ENCODE results near the gene CWH43.
"Not testable (repeated sequence)": the region's sequence is repeated elsewhere in the genome, so short reads cannot be mapped to it uniquely, and the experiment has no call there.

Gene CWH43

DNA sequence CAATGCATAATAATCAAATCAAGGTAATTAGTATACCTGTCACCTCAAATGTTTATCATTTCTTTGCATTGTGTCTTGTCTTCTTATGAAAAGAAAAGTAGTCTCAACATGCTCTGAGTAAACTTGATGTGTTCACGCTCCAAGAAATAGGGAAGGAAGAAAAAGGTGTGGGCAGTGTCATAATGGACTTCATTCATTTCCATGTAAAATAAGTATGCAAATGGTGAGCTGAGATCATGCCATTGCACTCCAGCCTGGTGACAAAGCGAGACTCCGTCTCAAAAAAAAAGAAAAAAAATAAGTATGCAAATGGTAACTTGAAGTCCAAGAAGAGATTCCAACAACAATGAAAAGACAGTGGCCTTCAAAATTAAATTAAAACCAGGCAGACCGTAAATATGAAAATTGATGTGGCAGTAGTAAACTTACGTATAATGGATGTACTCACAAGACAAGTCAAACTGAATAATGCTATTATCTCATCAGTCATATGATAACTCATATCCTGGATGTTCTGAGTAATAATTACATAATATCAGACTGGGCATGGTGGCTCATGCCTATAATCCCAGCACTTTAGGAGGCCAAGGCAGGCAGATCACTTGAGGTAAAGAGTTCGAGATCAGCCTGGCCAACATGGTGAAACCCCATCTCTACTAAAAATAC, 6.0 kb upstream of the CWH43 start:
- no peak for DNase-seq

- not testable (repeated sequence) for DNase-seq
Observed at GRCh38 chr4:48984005-48984404, 2.1 kb upstream of the CWH43 start.

GRCh38 chr4:48985602-48985975, 486 bp upstream of the CWH43 start:
- DNase-seq: no peak

DNA sequence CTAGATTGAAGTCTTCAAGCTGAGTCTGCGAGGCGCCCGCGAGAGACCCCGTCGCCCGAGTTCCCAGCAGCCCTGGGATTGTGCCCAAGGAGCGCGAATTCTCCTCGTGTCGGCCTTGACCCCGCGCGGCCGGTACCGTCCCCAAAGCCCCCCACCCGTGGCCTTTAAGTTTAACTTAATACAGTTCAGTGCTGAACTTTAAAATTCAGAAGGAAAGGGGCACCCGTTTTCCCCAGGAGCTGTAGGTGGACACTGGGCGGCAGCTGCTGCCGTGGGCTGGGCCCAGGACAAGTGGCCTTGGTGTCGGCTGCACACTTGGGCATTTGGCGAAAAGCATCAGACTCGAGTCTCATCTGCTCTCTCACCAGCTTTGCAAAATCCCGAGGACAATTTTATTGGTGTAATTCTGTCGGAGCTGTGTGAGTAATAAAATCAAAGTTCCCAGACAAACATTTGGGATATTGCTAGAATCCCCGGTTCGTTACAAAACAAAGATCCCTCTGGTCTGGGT, 634 bp downstream of the CWH43 start:
- no peak for DNase-seq

DNA sequence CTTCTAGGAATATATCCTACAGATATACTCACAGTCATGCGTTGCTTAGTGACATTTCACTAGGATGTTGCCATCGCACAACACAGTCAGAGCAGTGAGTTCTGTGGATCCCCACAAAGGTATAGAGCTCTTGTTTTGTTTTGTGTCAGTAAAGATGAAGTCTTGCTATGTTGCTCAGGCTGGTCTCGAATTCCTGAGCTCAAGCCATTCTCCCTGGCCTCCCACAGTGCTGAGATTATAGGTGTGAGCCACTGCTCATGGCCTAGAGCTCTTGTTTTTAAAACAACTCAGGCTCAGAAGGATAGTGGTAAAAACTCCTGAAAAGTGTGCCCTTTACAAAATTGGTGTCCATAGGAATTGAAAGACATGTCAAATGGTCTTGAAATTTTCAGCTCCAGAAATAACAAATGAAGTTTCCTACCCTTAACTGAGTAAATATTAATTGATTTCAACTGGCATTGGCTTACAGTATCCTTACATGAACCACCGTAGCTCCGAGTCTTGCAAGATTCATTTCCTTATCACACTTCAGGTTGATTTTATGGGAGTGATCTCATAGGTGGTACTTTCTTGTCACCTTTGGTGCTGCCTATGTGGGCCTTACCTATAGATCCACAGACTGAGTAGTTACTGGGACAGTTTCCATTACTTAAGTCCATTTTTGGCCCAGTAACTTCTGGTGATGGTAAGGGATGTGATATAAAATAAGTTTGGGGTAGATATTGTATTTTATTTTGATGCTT, 3.6 kb downstream of the CWH43 start:
- no peak for DNase-seq

- DNase-seq: no peak
Observed at GRCh38 chr4:48991357-48991756, 5.3 kb downstream of the CWH43 start.

GRCh38 chr4:48997962-48998361, 11.9 kb downstream of the CWH43 start:
- no peak for DNase-seq

- DNase-seq: no peak
Observed at GRCh38 chr4:48998440-48998839, 12.4 kb downstream of the CWH43 start.

DNA sequence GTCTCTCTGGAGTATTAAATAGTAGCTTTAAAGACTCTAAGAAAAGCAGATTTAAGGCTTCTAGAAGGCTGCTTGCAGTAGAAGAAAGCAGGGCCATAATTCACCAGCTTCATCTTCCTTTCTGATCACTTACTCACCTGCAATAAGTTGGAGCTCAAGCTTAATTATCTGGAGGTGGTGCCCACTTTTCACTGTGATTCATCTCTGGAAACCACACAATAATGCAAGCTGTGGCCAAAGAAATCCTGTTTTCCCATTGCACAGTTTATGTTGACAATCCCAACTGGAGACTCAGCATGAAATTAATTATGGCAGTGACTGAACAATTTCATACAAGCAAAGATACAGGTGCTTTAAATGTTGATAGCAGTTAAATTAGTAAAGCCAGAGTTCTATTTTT, 14.7 kb downstream of the CWH43 start:
- no peak for DNase-seq

DNA sequence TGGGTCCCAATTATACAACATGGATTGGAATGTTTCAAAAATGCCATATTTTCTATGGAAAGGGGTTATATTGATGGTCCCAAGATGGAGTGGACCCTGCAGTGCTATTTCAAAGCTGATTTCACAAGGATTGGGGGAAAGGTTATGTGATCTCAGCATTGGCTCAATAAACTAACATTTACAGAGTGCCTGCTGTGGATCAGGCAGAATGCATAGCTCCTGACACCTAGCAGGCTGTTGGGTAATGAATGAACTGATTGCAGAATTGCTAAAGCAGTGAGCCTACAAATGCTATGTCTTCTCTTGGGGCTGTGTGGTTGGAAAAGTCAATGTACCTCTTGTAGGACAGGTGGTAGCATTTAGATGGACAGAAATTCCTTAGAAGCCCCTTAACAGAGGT, 16.9 kb downstream of the CWH43 start:
- no peak for DNase-seq

DNA sequence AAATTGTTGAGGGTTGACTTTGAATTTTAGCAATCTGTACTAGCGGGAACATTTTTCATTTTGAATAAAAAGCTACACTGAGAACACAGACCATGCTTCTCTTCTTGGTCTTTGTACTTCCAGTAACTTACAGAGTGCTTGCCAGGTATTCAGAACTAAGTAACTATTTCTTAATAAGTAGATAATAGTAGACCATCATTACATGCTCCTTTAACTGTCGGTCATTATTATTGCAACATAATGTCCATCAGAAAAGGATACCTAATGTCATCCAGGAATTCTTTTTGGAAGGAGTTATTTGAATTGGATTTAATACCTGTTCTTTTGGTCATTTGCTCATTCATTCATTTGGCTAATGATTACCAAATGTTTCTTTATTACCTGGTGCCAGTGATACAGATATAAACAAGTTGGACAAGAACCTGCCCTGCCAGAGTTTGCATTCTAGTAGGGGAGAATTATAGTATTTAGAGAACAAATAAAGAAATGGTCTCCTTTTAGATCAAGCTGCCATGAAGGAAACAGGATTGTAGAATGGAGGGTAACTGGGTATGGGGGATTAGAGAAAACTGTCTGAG, 32.7 kb downstream of the CWH43 start:
- no peak for DNase-seq

GRCh38 chr4:49032440-49033161, 46.5 kb downstream of the CWH43 start:
- DNase-seq: no peak

GRCh38 chr4:49036528-49036927, 50.5 kb downstream of the CWH43 start:
- no peak for DNase-seq

DNA sequence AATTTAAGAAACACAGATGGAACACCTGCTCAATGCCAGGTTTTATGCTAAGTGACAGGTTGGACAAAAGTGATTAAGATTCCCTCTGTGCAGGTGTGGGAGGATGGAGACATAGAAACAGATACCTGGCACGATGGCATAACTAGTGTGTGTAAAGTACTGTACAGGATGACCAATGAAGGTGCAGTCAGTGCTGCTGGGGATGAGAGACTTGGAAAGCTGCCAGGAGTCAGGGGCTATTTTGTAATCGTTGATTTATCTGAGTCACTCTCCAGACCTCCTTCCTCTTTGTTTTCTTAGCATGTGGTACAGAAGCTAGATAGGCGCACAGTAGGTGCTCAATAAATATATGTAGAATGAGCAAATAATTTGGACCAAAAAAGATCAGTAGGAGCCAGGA, 58.2 kb downstream of the CWH43 start:
- DNase-seq: no peak

DNA sequence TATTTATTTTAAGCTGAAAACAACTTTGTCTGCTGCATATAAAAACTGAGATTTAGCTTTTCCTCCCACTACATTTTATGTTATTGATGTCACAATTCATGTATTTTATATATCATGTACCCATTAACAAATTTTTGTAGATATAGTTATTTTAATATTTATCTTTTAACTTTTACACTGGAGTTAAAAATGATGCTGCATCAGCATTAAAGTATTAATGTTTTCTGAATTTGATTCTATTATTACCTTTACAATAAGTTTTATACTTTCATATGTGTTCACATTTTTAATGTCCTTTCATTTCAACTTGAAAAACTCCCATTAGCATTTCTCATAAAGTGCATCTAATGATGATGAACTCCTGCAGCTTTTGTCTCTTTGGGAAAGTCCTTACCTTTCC, 72.2 kb downstream of the CWH43 start:
- no peak for DNase-seq

- DNase-seq: no peak
Observed at GRCh38 chr4:49063670-49064069, 77.6 kb downstream of the CWH43 start.

DNA sequence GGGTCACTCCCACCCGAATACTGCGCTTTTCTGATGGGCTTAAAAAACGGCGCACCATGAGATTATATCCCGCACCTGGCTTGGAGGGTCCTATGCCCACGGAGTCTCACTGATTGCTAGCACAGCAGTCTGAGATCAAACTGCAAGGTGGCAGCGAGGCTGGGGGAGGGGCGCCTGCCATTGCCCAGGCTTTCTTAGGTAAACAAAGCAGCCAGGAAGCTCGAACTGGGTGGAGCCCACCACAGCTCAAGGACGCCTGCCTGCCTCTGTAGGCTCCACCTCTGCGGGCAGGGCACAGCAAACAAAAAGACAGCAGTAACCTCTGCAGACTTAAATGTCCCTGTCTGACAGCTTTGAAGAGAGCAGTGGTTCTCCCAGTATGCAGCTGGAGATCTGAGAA, 86.1 kb downstream of the CWH43 start:
- DNase-seq: not testable (repeated sequence)

- not testable (repeated sequence) for DNase-seq
Observed at GRCh38 chr4:49091883-49092282, 105.8 kb downstream of the CWH43 start.

- DNase-seq: not testable (repeated sequence)
Observed at GRCh38 chr4:49092608-49093135, 106.6 kb downstream of the CWH43 start.

DNA sequence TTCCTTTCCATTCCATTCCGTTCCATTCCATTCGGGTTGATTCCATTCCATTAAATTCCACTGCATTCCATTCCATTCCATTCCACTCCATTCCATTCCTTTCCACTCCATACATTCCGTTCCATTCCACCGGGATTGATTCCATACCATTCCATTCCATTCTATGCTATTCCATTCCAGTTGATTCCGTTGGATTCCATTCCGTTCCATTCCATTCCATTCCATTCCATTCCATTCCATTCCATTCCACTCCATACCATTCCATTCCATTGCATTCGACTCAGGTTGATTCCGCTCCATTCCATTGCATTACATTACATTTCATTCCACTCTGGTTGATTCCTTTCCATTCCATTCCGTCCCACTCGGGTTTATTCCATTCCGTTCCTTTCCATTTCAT, 110.1 kb downstream of the CWH43 start:
- not testable (repeated sequence) for DNase-seq

DNA sequence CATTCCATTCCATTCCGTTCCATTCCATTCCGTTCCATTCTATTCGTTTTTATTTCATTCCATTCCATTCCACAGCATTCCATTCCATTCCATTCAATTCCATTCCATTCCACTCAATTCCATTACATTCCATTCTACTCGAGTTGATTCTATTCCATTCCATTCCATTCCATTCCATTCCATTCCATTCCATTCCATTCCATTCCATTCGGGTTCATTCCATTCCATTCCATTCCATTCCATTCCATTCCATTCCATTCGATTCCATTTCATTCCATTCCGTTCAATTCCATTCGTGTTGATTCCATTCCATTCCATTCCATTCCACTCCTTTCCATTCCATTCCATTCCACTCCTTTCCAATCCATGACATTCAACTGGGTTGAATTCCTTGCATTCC, 110.6 kb downstream of the CWH43 start:
- not testable (repeated sequence) for DNase-seq

GRCh38 chr4:49097071-49097470, 111.0 kb downstream of the CWH43 start:
- DNase-seq: not testable (repeated sequence)

DNA sequence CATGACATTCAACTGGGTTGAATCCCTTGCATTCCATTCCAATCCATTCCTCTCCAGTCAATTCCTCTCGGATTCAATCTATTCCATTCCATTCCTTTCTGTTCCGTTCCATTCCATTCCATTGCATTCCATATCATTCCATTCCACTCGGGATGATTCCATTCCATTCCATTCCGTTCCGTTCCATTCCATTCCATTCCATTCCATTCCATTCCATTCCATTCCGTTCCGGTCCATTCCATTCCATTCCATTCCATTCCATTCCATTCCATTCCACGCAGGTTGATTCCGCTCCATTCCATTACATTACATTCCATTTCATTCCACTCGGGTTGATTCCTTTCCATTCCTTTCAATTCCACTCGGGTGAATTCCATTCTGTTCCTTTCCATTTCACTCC, 111.4 kb downstream of the CWH43 start:
- not testable (repeated sequence) for DNase-seq

Data from right hindlimb (tissue), 1 donor.